Stimulated activated CD8-positive, alpha-beta memory T cell treated with anti-CD3 and anti-CD28 coated beads, Interleukin-12 subunit alpha, Interleukin-12 subunit beta, amount 100 ng/mL, for 24 hours (primary cell): ENCODE data around the gene ALOXE3.

Source experiments
- DNase-seq: peaks from one replicate; pipeline ENCODE4 v3.0.0-alpha.2; 2020; ENCODE audit errors: extremely low read depth

The ALOXE3 gene

GRCh38 chr17:8117980-8118768, at the start of gene ALOXE3:
Gene ALOXE3 (minus strand): TSS chr17:8118514. CDS start chr17:8117990, 524 bp downstream.
- DNase-seq = no peak

GRCh38 chr17:8167526-8167925, 49.2 kb upstream of the ALOXE3 start:
- DNase-seq = no peak

DNA sequence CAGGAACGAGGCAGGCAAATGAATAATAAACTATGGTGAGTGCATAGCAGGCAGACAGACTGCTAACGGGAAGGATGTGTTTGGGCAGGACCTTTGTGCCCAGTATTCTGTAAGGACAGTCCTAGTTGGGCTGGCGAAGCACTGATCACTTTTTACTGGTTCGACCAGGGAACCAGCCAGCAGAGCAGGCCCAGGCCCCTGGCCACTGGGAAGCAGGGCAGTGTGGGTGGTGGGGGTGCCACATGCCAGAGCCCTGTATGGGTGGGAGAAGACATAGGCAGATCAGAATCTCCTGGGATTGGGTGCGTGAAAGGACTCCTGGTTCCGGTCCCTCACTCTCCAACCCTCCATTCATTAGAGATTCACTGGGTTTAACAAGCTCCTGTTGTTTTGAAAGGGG, 48.4 kb upstream of the ALOXE3 start:
- no peak for DNase-seq

GRCh38 chr17:8164815-8165131, 46.5 kb upstream of the ALOXE3 start:
- DNase-seq = no peak

DNA sequence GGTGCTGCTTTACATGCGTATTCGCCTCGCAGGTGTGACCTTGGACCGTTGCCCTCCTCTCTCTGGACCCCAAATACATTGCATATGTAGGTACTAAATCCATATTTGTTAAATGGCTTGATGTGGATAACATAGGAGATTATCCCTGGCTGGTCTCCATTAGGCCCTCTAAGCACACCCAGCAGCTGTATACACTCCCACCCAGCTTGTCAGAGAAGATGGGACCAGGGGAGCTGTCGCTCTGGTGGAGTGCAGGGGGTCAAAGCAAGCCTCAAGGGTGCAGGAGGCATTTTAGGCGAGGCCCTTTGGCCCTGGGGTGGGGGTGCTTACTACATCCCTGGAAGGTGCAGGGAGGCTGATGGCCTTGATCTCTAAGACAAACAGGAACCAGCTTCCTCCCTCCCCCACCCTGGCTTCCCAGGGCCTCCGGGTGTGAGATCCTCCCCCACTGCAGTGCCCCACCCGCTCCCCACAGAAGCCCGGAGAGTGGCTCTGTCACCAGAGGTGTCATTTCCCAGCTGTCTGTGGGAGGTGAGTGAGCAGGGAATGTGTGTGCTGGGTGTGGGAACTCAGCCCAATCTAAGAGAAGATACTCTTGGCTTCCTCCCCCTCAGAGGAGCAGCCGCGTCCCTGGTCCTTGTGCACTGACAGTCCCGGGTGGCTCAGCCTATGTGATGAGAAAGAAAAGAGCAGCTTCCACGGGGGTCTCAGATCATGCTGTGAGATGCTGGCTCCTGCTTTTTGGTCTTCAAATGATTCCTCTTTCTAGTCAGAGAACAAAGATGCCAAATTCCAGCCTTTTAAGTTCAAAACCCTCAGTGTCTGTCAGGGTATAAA, 45.9 kb upstream of the ALOXE3 start:
- no peak for DNase-seq

DNA sequence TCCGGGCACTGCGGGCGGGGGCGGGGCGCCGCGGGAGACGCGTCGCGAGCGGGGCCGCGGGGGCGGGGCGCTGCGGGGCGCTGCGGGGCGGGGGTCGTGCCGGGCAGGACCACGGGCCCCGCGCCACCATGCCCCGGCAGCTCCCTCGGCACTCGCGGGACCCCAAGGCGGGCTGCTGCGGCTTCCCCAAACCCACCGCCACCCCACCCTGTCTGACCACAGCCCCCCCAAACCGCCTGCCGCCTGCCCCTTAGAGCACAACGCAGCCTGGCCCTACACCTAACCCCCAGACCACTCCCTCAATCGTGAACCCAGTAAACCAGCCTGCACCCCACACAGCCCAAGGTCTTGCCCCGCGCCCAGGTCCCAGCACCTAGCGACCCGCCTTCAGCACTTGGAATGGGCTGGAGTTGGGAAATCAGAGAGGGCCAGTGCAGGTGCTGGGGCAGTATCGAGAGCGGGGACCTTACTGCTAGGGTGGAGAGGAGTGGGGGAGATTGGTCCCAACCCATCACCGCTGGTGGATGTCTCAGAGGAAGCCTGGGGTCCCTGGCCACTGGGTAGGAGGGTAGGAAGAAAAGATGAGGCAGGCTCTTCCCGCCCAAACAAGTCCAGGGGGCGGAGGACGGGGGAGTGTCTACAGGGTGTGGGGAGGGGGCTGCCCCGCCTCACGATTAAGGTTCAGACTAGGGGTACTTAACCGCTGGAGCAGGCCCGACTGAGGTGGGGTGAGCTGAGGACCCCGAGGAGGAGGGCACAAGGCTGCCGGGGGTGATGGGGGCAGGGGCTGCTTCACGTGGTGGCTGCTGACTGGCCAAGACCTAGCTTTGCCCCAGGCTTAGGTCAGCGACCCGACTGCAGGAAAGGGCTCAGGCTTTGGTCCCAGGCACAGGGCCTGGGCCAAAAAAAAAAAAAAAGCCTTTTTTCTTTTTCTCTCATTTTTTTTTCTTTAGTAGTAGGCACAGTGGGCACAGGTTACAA, 45.0 kb upstream of the ALOXE3 start:
- DNase-seq = no peak

- no peak for DNase-seq
Observed at GRCh38 chr17:8162233-8162996, 44.1 kb upstream of the ALOXE3 start, which contains the start of gene VAMP2. Gene VAMP2 (minus strand): TSS chr17:8162948. CDS start chr17:8162879, 69 bp downstream.

GRCh38 chr17:8161289-8162232, 43.2 kb upstream of the ALOXE3 start:
- DNase-seq = no peak

DNA sequence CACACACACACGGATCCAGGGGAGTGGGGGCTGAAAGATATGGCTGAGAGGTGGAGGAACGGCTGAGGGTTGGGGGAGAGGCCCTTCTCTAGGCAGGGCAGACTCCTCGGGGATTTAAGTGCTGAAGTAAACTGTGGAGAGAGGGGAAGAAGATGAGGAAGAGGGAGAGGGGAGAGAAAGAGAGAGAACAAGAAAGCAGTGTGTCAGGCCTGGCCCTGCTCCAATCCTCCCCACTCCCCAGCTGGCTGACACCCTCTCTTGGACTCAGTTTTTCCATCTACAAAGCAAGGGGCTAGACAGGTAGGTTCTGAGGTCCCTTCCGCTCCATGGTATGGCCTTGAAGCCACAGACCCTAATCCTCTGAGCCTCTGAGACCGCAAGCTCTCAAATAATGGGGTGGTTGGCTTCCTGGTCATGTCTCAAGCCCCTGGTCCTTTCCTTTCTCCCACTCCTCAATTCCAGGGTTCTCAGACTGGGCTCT, 42.5 kb upstream of the ALOXE3 start:
- no peak for DNase-seq

DNA sequence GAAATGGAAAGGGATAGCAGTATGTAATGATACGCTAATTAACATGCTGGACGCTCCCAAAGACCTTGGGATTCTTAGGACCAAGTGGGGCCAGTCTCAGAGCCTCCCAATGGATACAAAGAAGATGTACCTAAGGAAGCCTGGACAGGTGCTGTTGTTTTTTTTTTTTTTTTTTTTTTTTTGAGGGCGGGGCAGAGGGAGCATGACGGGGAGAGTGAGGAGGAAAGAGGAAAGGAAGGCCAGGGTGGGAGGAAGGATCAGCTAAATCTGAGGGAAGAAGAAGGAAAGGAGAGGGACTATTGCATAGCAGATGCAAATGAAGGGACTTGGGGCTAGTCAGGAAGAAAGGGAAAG, 41.9 kb upstream of the ALOXE3 start:
- no peak for DNase-seq

- DNase-seq = no peak
Observed at GRCh38 chr17:8159459-8160223, 41.3 kb upstream of the ALOXE3 start.

GRCh38 chr17:8159032-8159400, 40.7 kb upstream of the ALOXE3 start:
- DNase-seq = no peak

DNA sequence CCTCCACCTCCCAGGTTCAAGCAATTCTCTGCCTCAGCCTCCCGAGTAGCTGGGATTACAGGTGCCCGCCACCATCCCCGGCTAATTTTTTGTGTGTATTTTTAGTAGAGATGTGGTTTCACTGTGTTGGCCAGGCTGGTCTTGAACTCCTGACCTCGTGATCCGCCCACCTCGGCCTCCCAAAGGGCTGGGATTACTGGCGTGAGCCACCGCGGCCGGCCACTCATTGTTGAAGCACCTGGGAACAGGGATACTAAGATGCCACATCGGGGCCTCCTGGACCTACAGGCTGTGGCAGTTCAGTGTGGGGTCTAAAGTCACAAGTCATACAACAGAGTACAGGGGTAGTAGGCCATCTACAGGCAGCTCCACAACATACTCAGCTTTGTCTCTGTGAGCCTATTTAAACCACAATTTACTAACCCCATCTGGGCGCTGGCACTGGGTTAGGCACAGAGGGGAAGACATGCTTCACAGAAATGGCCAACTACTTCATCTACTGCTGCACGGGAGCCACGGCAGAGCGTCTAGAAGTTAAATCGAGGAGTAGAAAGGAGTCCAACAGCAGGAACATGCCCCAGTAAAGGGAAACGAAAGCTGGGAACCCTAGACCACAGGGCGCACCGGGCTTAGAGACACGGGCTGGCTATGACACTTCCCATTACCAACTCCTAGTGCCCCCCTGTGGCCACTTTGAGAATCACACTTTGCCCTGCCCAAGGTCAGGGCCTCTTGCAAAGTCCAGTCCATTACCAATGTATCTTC, 40.1 kb upstream of the ALOXE3 start:
- DNase-seq = peak; percentile 64

GRCh38 chr17:8156246-8156992, 38.1 kb upstream of the ALOXE3 start:
- peak; percentile 100 for DNase-seq

DNA sequence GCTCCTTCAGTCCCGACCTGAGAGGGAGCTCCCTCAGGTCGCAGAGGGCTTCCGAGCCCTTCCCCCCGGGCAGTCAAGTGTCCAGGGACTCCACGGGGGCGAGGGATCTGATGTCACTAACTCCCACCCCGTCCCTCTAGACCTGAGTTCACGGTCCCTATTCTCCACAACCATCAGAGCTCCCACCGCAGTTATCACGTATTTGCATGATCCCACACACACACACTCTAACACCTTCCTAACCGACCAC, 37.6 kb upstream of the ALOXE3 start:
- no peak for DNase-seq

DNA sequence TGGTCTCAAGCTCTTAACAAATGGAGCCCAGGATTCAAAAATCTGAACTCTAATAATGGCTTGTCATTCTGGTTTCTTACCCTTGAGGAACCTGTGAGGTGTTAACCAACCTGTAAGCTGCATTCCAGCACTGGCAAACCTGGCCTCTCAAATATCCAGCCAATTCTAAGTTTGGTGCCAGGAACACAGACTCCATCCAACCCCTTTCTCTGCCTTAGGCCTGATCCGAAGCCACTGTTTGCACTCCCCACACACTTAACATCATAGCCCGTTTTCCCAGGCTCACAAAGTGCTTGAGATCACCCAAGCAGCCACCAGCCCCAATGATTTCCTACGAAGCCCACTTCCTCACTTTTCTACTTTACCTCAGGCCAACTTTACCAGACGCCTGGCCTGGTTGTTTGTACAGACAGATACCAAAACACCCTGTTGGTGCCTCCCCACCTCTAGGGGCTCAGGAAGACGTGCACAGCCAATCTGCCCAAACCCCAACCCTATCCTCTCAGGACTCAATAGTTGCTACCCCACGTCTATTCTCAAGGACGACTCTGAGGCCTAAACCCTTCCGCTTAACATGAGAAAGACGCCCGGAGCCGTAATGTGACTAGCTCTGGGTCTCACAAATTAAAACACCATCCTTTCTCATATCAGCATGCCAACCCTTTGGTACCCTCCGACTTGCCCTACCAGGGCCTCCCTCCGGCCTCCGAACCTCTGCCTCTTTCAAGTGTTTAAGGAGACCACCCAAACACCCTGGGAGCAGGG, 37.1 kb upstream of the ALOXE3 start:
- no peak for DNase-seq

GRCh38 chr17:8154608-8155155, 36.4 kb upstream of the ALOXE3 start:
- no peak for DNase-seq
